SIG-M5 treated with dmso at 0.1 percent for 504 hours (cell line): ENCODE data around the gene GSE1.

ENCODE experiments used
- DNase-seq: peaks from one replicate; lab custom pipeline; 2025; ENCODE audit not compliant: unreplicated experiment; lab: John Stamatoyannopoulos, UW

GSE1 gene

DNA sequence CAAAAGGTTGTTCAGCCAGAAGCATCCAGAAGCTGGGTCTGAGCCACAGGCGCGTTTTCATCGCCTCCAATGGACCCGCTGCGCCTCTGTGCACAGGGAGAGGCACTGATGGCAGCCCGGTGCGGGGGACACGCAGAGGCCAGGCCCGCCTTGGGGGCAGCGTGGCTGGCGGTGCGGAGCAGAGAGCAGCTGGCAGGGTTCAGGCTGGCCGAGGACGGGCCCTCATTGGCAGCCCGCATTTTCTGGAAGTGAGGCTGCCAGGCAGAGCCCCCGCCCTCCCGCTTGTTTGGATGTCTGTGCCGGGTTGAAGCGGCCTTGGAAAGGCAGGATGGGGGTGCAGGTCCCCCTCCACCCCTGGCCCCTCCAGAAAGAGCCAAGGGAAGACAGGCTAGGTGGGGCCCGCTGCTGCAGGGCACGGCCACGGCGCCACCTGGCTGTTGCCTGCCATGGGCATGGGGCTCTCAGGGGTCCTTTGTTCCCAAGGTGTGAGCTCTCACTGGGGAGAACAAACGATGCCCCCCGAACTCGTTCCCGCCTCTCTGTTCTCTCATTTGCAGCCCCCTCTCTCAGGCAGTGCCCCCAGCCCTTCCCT is 18.8 kb downstream of the GSE1 start:
- no peak for DNase-seq

GRCh38 chr16:85632709-85633437 is 19.8 kb downstream of the GSE1 start:
- DNase-seq, result no peak

DNA sequence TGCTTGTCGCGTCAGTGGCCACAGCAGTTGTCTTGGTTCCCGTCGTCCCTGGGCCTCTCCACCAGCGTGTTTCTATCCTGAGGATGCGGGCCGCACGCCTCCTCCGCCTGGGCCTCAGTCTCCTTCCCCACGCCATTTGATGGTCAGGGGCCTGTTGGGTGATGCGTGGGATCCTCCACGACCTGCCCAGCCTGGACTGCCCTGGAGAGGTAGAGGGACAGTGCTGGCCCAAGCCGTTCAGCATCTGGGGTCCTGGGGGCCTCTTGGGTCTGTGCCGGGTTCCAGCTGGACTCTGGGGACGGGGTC is 20.3 kb downstream of the GSE1 start:
- no peak for DNase-seq

GRCh38 chr16:85633888-85634287 is 20.8 kb downstream of the GSE1 start:
- DNase-seq, result no peak

GRCh38 chr16:85634747-85635544 is 21.8 kb downstream of the GSE1 start:
- no peak for DNase-seq

- no peak for DNase-seq
Observed at GRCh38 chr16:85635545-85636140, 22.5 kb downstream of the GSE1 start.

GRCh38 chr16:85636234-85636812 is 23.2 kb downstream of the GSE1 start:
- no peak for DNase-seq

GRCh38 chr16:85637061-85637807 is 24.1 kb downstream of the GSE1 start:
- DNase-seq, result no peak

DNA sequence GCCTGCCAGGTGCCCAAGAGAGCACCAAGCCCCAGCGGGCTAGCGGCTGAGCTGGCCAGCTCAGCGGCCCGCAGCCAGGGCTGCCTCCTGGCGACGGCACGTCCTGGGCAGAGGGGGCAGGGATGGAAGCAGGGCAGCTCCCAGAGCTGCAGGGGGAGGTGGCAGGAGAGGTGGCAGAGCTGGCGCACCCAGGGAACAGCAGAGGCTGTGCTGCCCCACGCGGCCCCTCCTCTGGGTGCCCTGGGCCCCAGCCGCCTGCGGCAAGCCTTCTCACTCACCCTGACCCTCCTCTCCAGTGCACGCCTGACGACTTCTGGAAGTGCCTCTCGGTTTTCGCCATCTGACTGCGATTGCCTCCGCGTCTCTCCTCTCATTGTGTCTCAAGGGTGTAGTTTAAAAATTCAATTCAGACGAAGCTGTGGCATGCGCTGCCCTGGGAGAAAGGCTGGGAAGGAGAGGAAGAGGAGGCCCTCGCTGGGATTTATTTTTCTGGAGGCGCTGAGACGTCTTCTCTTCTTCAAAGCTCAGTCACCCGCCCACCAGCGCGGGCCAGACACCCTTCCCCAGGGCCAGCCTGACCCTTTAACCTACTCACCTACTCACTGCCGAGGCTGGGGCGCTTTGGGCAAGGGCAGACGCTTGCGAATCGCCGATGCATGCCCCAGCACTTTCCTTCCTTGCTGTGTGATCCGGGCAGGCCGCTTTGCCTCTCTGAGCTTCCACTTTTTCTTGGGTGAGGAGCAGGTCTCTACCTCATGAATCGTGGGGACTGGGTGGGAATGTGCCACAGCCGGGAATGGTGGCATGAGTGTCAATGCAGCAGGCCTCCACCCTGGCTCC is 24.9 kb downstream of the GSE1 start:
- no peak for DNase-seq

- no peak for DNase-seq
Observed at GRCh38 chr16:85638695-85639409, 25.7 kb downstream of the GSE1 start.

DNA sequence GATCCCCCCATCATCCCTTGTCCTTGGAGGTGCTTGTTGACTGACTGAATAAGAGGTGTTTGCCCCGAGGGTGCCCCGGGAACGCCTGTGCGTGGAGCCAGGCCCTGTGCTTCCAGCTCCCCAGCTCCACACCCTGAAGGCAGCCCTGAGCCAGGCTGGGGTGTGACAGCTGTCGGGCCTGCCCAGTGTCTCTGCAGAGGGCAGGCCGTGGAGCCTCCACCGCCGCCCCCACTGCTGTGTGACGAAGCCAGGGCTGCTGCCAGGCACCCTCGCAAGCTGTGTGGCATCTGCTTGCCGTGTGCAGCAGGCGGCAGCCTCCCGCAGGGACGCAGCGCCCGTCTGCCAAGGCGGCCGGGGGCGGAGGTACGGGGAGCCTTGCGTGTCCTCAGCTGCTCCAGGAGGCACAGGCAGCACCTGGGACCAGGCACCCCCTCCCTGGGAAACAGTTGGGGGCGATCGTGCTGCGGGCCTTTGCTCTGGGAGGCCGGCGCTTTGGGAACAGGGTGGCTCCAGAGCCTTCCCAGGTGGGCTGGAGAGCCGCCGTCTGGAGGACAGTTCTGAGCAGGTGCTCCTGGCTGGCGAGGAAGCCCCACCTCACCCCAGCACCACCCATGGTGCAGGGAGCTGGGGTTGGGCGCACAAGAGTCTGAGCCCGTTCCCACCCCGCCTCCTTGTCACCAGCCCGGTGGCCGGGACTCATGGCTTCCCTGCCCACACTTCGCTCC is 26.6 kb downstream of the GSE1 start:
- no peak for DNase-seq

DNA sequence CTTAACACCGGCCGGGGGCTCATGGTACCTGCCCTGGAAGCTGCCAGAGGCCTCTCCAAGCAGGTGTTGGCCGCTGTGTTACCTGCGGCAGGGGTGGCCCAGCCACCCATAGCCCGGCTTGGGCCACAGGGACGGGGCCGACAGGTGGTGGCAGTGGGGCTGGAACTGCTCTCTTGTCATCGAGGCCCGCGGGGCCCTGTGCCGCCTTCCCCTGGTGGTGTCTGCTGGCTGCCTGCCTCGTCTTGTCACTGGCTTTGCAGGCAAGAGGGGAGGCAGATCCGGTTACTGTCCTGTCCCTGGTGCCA is 27.1 kb downstream of the GSE1 start:
- no peak for DNase-seq

GRCh38 chr16:85640585-85640984 is 27.5 kb downstream of the GSE1 start:
- DNase-seq, result no peak

DNA sequence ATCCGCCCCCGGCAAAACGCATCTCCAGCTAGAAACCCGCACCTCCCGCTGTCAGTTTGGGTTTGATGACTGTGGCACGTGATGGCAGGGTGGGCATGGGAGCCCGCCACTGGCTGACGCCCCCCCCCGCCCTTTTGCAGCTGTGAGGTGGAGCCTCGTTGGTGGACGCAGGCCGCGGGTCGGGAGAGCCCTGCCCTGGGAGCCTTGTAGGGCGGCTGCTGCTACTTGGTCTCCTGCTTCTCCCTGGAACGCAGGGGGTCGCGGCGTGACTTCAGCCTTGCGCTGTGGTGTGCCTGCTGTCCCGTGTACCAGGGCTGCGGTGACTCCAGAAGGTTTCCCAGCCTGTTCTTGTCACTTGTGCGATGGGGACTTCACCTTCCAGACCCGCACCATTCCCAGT is 28.2 kb downstream of the GSE1 start:
- no peak for DNase-seq

- no peak for DNase-seq
Observed at GRCh38 chr16:85641776-85642176, 28.7 kb downstream of the GSE1 start.

DNA sequence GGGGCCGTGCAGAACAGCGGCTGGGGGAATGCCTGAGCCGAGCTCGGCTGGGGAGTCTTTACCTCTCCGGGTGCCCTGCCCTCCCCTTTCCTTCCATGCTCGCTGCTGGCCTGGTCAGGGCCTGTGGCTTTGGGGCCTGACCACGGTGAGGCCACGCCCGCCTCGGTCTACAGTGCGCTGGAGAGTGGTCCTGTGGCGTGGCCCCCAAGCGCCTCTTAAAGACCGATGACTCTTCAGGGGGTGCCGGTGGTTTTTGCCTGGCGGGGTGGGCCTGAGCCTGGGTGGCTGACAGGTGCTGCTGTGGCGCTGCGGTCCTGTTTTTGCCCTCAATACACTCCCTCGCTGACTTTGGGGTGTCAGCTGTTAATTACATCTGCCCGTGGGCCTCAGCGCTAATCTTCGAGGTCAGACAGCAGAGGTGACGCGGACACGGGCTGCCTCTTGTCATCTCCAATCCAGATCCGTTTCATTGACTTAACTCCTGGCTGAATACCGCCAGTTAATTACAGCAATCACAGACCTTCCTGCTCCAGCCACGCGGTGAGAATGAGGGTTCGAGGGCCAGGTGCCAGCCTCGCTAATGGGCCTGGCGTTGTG is 29.7 kb downstream of the GSE1 start:
- DNase-seq, result no peak

GRCh38 chr16:85643631-85644030 is 30.5 kb downstream of the GSE1 start:
- no peak for DNase-seq

DNA sequence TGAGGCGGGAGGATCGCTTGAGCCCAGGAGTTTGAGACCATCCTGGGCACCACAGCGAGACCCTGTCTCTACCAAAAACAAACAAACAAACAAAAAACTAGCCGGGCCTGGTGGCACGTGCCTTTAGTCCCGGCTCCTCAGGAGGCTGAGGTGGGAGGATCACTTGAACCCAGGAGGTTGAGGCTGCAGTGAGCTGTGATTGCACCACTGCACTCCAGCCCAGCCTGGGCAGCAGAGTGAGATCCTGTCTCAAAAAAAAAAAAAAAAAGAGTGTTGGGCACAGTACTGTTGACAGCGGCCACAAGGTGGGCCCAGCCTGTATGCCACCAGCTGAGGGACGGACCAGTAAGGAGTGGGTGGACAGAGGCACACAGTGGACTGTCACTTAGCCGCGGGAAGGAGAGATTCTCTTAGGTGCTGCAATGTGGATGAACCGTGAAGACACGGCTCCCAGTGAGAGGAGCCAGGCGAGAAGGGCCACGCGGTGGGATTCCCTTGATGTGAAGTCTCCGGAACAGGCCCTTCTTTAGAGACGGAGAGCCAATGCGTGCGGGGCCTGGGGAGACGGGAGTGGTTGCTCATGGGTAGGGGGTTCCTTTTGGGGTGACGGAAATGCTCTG is 31.1 kb downstream of the GSE1 start:
- no peak for DNase-seq
